PC-9 (cell line): ENCODE results near the gene TMEM120A. TPM values are rescaled to one million over a fixed set of nuclear protein-coding genes. Genes with fewer than 3 reads are reported as not detected.

Source experiments
- BruUV-seq: library from RNA; stranded (reverse); fragments of 400-500 nt; replicated peaks from 2 replicates; lab custom pipeline; 2021; lab: Mats Ljungman, UMichigan
- CTCF ChIA-PET: fragments of 300-600 bp; sonication (Branson Sonifier 250); formaldehyde crosslinking; loops from one replicate; lab custom pipeline; 2022; ENCODE audit warnings: antibody characterized with exemption; lab: Charles Lee
- POLR2A ChIA-PET: fragments of 300-600 bp; sonication (Branson Sonifier 250); formaldehyde crosslinking; loops from one replicate; lab custom pipeline; 2022; ENCODE audit warnings: antibody characterized with exemption; ENCODE audit not compliant: unreplicated experiment; lab: Charles Lee
- DNase-seq, 2 experiments: peaks; one replicate each; pipeline versions ENCODE4 v3.0.0 to v3.0.0-alpha.2; 2015 to 2022; ENCODE audit warnings: mixed read lengths in 1 of 2
- H2AFZ ChIP-seq: fragments of 200-600 bp; sonication (generic); 2 replicates; pipeline ENCODE4 v1.8.1; 2017; ENCODE audit warnings: antibody characterized with exemption
- H3F3A ChIP-seq: fragments of 200-600 bp; sonication (generic); 2 replicates; pipeline ENCODE4 v1.8.1; 2017; ENCODE audit warnings: antibody characterized with exemption, mild to moderate bottlenecking, low read depth; ENCODE audit not compliant: insufficient read depth
- H3K27ac ChIP-seq: fragments of 200-600 bp; sonication (generic); 2 replicates; pipeline ENCODE4 v1.6.1; 2016; ENCODE audit warnings: mixed run types
- H3K27me3 ChIP-seq: fragments of 200-600 bp; sonication (generic); 2 replicates; pipeline ENCODE4 v1.6.1; 2016; ENCODE audit warnings: low read depth, mixed run types; ENCODE audit not compliant: insufficient read depth
- H3K36me3 ChIP-seq: fragments of 200-600 bp; sonication (generic); 2 replicates; pipeline ENCODE4 v1.6.1; 2016; ENCODE audit warnings: low read depth, mixed run types
- H3K4me1 ChIP-seq: fragments of 200-600 bp; sonication (generic); replicated peaks from 2 replicates; pipeline ENCODE4 v1.6.1; 2016; ENCODE audit warnings: mixed run types; ENCODE audit not compliant: insufficient read depth
- H3K4me2 ChIP-seq: fragments of 200-600 bp; sonication (generic); 2 replicates; pipeline ENCODE4 v1.6.1; 2017; ENCODE audit warnings: mixed run types
- H3K4me3 ChIP-seq: fragments of 200-600 bp; sonication (generic); 2 replicates; pipeline ENCODE4 v1.6.1; 2016; ENCODE audit warnings: mixed run types
- H3K79me2 ChIP-seq: fragments of 200-600 bp; sonication (generic); 2 replicates; pipeline ENCODE4 v1.6.1; 2017; ENCODE audit warnings: low read depth, mixed run types
- H3K9me2 ChIP-seq: fragments of 200-600 bp; sonication (generic); 2 replicates; pipeline ENCODE4 v1.8.1; 2017; ENCODE audit warnings: mild to moderate bottlenecking; ENCODE audit not compliant: insufficient read depth
- H3K9me3 ChIP-seq: fragments of 200-600 bp; sonication (generic); 2 replicates; pipeline ENCODE4 v1.8.1; 2016; ENCODE audit warnings: low read depth; ENCODE audit not compliant: insufficient read depth
- H4K20me1 ChIP-seq: fragments of 200-600 bp; sonication (generic); 2 replicates; pipeline ENCODE4 v1.8.1; 2017; ENCODE audit not compliant: insufficient read depth
- CTCF ChIP-seq: fragments of 200-600 bp; sonication (generic); conservative IDR thresholded peaks from 2 replicates; pipeline ENCODE4 v1.6.1; 2017; ENCODE audit warnings: mixed run types, antibody characterized with exemption, mild to moderate bottlenecking, moderate library complexity
- EZH2 ChIP-seq: fragments of 200-600 bp; sonication (generic); IDR thresholded peaks from 2 replicates; pipeline ENCODE4 v1.8.0; 2017; ENCODE audit warnings: antibody characterized with exemption, low read depth
- intact Hi-C: fragments of 100-400 bp; cut with micrococcal nuclease; formaldehyde crosslinking; loops from one replicate; pipeline ENCODE4 v1.10.0; 2022; ENCODE audit not compliant: unreplicated experiment
- total RNA-seq: library from RNA; stranded (reverse); gene quantifications from 2 replicates; pipeline ENCODE4 v1.2.3, GENCODE V29; 2021

TMEM120A gene
- total RNA-seq, 1 experiment from 2014 or later, result 27.0 TPM

DNA sequence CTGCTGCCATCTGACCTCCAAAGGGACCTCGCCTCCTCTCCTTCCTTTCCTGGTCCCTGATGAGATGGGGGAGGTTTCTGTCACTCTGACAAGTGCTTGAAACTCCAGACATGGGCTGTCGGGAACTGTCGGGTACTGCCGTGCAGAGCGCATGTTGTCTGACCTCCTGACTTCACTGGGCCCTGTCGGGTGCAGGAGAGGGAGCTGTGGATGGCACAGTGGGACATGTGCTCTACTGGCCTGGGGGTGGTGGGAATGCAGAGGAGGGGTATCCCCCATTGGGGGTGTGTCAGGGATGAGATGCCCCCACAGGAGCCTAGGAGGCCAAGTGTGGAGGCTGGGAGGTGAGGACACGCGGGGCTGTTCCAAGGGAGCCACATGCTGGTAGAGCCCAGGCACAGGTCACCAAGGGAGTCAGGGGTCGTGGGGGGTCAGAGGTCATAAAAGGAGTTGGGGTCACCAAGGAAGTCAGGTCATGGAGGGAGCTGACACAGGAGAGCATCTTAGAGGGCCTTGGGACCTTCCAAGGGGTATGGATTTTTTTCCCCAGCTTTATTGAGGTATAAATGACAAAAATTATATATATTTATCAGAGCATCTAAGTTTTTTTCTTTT lies 30.9 kb downstream of the TMEM120A start:
- CTCF ChIA-PET, result no interaction called here
- intact Hi-C loops, result no loop called here
- POLR2A ChIA-PET, result no interaction called here
- no TSS peak for BruUV-seq
- H3K27ac ChIP-seq, result no peak overlapping the region
- no peaks in the 10 kb centered on the region for H3K27me3 ChIP-seq
- peaks cover 14% of the 10 kb centered on the region for H3K4me1 ChIP-seq
- H3K9me3 ChIP-seq, result no peaks in the 10 kb centered on the region
- no peaks in the 10 kb centered on the region for H3K79me2 ChIP-seq
- TF ChIP-seq CTCF (no peak), EZH2 (no peak)
- no peak overlapping the region for H3K4me3 ChIP-seq
- no peak overlapping the region for H2AFZ ChIP-seq
- peaks cover 13% of the 10 kb centered on the region for H3F3A ChIP-seq
- DNase-seq, result no peak
- no peaks in the 10 kb centered on the region for H3K36me3 ChIP-seq
- H3K4me2 ChIP-seq, result no peak overlapping the region
- H4K20me1 ChIP-seq, result no peaks in the 10 kb centered on the region
- no peaks in the 10 kb centered on the region for H3K9me2 ChIP-seq

GRCh38 chr7:75962607-75963380 lies 31.6 kb downstream of the TMEM120A start:
- Histone ChIP-seq H3K4me1 (peaks cover 21% of the 10 kb centered on the region), H3K4me3 (no peak overlapping the region), H3K27ac (no peak overlapping the region), H3K4me2 (no peak overlapping the region), H3K9me3 (no peaks in the 10 kb centered on the region), H3F3A (peaks cover 20% of the 10 kb centered on the region), H4K20me1 (no peaks in the 10 kb centered on the region), H3K36me3 (no peaks in the 10 kb centered on the region), H3K79me2 (no peaks in the 10 kb centered on the region), H3K27me3 (no peaks in the 10 kb centered on the region), H2AFZ (no peak overlapping the region), H3K9me2 (no peaks in the 10 kb centered on the region)
- DNase-seq, result no peak
- intact Hi-C loops, result no loop called here
- ChIA-PET CTCF (no interaction called here), POLR2A (no interaction called here)
- no TSS peak for BruUV-seq
- no peak for TF ChIP-seq EZH2
- TF ChIP-seq CTCF, result no peak

DNA sequence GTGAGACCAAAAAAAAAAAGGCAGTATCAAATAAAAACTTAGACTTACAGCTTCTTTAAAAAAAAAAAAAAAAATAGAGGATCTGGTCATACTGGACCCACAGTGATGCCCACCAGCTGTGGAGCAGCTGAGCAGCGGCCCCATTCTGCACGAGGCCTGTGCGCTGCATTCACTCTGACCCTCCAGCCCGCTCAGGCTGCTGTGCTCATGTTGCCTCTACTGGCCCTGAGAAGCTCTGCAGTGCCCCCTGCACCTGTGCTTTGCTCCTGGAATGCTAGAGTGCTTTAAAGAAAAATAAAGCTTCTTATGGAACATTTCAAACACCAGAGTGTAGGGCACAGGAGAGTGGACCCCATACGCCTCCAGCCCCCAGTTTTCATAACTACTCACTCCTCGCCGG lies 33.2 kb downstream of the TMEM120A start:
- CTCF ChIA-PET, result interaction anchor here (0.6 kb wide), 2 partner anchors 16 to 47 kb away, joined by 5 to 16 read pairs; no protein-coding TSS in a partner anchor
- BruUV-seq, result no TSS peak
- TF ChIP-seq CTCF (no peak), EZH2 (no peak)

More for the DNA sequence above, 33.2 kb downstream of the TMEM120A start:
- H4K20me1 ChIP-seq, result no peaks in the 10 kb centered on the region
- H3K4me1 ChIP-seq, result peaks cover 34% of the 10 kb centered on the region
- peaks cover 3% of the 10 kb centered on the region for H3K9me3 ChIP-seq
- POLR2A ChIA-PET, result interaction anchor here (0.6 kb wide), 1 partner anchor 52 kb away, joined by 21 read pairs; no protein-coding TSS in a partner anchor
- H3F3A ChIP-seq, result peaks cover 33% of the 10 kb centered on the region
- no peaks in the 10 kb centered on the region for H3K9me2 ChIP-seq
- H3K4me2 ChIP-seq, result no peak overlapping the region
- DNase-seq, result no peak
- no peak overlapping the region for H3K4me3 ChIP-seq
- no peak overlapping the region for H2AFZ ChIP-seq
- H3K27me3 ChIP-seq, result no peaks in the 10 kb centered on the region
- 0 out of 2 replicates have a peak, but pooled peaks cover 2% of the 10 kb centered on the region for H3K36me3 ChIP-seq
- H3K79me2 ChIP-seq, result no peaks in the 10 kb centered on the region
- intact Hi-C loops, result no loop called here
- no peak overlapping the region for H3K27ac ChIP-seq
